Breast epithelium (tissue), 3 donors: ENCODE data around the gene GRIN3A.

Experiments used
- POLR2A ChIP-seq: fragments of 450-650 bp; IDR thresholded peaks from one replicate; pipeline ENCODE4 v1.6.1; 2016; ENCODE audit warnings: antibody characterized with exemption, mild to moderate bottlenecking, moderate library complexity
- POLR2AphosphoS5 ChIP-seq, 3 donors: sonication (generic); formaldehyde crosslinking; IDR thresholded peaks; one replicate each; pipeline ENCODE4 v1.6.1; 2017; ENCODE audit warnings: antibody characterized with exemption in 3 of 3
- TF ChIP-seq, protein P1 (sequence below), 3 donors: fragments of 450-650 bp; IDR thresholded peaks; one replicate each; pipeline ENCODE4 v1.5.1; 2016 to 2017; ENCODE audit warnings: antibody characterized with exemption in 3 of 3, mild to moderate bottlenecking in 3 of 3, moderate library complexity in 3 of 3

DNA sequence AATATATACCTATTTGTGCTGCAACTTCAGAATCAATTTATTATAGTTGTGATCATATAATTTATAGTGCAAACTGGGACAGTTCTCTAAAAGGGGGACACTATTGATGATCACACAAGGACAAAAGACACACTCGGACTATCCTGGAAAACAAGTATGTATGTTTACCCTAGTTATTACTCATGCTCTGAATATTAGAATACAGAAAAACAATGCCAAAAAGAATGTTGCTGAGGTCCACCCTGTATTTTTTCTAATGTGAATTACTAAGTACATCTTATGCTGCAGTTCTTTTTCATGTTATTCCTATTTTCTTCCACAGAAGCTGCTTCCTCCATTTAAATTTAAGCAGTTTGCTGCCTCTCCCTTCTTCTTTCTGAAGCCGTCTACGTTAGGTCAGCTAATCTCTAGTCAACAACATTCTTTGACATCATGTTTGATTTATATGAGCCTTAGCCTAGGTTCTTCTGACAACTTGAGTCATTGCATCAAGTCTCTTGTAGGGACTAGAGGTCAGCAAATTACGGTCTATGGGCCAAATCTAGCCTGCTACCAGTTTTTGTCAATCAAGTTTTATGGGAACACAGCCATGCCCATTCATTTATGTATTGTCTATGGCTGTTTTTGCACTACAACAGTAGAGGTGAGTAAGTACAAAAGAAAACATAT, 103.6 kb downstream of the GRIN3A start:
- TF ChIP-seq POLR2A = no peak
- TF ChIP-seq, protein P1, sequence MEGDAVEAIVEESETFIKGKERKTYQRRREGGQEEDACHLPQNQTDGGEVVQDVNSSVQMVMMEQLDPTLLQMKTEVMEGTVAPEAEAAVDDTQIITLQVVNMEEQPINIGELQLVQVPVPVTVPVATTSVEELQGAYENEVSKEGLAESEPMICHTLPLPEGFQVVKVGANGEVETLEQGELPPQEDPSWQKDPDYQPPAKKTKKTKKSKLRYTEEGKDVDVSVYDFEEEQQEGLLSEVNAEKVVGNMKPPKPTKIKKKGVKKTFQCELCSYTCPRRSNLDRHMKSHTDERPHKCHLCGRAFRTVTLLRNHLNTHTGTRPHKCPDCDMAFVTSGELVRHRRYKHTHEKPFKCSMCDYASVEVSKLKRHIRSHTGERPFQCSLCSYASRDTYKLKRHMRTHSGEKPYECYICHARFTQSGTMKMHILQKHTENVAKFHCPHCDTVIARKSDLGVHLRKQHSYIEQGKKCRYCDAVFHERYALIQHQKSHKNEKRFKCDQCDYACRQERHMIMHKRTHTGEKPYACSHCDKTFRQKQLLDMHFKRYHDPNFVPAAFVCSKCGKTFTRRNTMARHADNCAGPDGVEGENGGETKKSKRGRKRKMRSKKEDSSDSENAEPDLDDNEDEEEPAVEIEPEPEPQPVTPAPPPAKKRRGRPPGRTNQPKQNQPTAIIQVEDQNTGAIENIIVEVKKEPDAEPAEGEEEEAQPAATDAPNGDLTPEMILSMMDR (IDR thresholded peaks at IDR 0.05) = no peak
- no peak for TF ChIP-seq POLR2AphosphoS5 (IDR thresholded peaks at IDR 0.05)
